HFFc6 (cell line): ENCODE data around the gene PLEKHA6. TPM values are rescaled to one million over a fixed set of nuclear protein-coding genes. Genes with fewer than 3 reads are reported as not detected.
A peak's percentile ranks its signal among the peaks of the same experiment; 100 is the strongest.

Experiments used
- DNase-seq: peaks from one replicate; pipeline ENCODE4 v3.0.0-alpha.2; 2018
- H3K27ac Mint-ChIP-seq: 2 replicates; pipeline ENCODE4 v1.8.0; 2020; ENCODE audit warnings: mild to moderate bottlenecking, mixed read lengths
- H3K27me3 Mint-ChIP-seq: 2 replicates; pipeline ENCODE4 v1.8.0; 2021; ENCODE audit warnings: mild to moderate bottlenecking, moderate library complexity, mixed read lengths; ENCODE audit not compliant: insufficient read depth
- H3K36me3 Mint-ChIP-seq: 2 replicates; pipeline ENCODE4 v1.8.0; 2021; ENCODE audit warnings: low read depth, mixed read lengths
- H3K4me1 Mint-ChIP-seq: 2 replicates; pipeline ENCODE4 v1.8.0; 2020; ENCODE audit warnings: low read depth, mixed read lengths
- H3K4me3 Mint-ChIP-seq: 2 replicates; pipeline ENCODE4 v1.8.0; 2020; ENCODE audit warnings: mild to moderate bottlenecking, moderate library complexity, mixed read lengths
- H3K9me3 Mint-ChIP-seq: 2 replicates; pipeline ENCODE4 v1.8.0; 2020; ENCODE audit warnings: mild to moderate bottlenecking, mixed read lengths
- total RNA-seq, 6 experiments: library from RNA; stranded (reverse); fragmentation: NEBNext Ultra II Directional; extraction: Animal tissue kit (Norgen Biotek cat#: 25700); gene quantifications; 2 replicates in 1 of 6; 3 replicates in 5 of 6; pipeline ENCODE4 v1.2.3, GENCODE V29; 2021
- TF ChIP-seq, protein P1 (sequence below): fragments of 200-600 bp; sonication (generic); IDR thresholded peaks from 2 replicates; pipeline ENCODE4 v1.5.0; 2021; ENCODE audit warnings: antibody characterized with exemption, mild to moderate bottlenecking

PLEKHA6 gene
- total RNA-seq, 6 experiments from 2014 or later = 1.3 to 2.4 (median 1.5) TPM

DNA sequence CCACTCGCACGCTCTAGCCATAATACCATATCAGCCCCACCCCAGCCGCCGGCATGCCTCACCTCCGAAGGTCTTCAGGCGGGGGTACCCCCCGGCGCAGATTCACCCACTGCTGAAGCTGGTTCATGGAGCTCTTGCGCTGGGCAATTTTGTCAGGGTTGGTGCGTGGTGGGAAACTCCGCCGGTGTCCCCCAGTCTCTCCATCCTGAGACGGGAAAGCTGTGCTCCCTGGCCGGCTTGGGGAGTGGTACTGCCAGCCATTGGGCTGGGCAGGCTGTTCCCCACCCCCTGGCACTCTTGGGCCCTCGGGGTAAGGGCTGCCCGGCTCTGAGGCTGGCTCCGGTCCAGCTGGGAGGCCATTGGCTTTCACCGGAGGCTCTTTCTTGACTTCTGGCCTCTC lies 100.5 kb downstream of the PLEKHA6 start:
- H3K27me3 Mint-ChIP-seq = peaks cover 6% of the 10 kb centered on the region
- H3K4me3 Mint-ChIP-seq = no peak overlapping the region
- no peaks in the 10 kb centered on the region for H3K36me3 Mint-ChIP-seq
- DNase-seq = no peak
- peaks cover 38% of the 10 kb centered on the region for H3K4me1 Mint-ChIP-seq
- no peak overlapping the region for H3K27ac Mint-ChIP-seq
- no peaks in the 10 kb centered on the region for H3K9me3 Mint-ChIP-seq
- TF ChIP-seq, protein P1, sequence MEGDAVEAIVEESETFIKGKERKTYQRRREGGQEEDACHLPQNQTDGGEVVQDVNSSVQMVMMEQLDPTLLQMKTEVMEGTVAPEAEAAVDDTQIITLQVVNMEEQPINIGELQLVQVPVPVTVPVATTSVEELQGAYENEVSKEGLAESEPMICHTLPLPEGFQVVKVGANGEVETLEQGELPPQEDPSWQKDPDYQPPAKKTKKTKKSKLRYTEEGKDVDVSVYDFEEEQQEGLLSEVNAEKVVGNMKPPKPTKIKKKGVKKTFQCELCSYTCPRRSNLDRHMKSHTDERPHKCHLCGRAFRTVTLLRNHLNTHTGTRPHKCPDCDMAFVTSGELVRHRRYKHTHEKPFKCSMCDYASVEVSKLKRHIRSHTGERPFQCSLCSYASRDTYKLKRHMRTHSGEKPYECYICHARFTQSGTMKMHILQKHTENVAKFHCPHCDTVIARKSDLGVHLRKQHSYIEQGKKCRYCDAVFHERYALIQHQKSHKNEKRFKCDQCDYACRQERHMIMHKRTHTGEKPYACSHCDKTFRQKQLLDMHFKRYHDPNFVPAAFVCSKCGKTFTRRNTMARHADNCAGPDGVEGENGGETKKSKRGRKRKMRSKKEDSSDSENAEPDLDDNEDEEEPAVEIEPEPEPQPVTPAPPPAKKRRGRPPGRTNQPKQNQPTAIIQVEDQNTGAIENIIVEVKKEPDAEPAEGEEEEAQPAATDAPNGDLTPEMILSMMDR = no peak

DNA sequence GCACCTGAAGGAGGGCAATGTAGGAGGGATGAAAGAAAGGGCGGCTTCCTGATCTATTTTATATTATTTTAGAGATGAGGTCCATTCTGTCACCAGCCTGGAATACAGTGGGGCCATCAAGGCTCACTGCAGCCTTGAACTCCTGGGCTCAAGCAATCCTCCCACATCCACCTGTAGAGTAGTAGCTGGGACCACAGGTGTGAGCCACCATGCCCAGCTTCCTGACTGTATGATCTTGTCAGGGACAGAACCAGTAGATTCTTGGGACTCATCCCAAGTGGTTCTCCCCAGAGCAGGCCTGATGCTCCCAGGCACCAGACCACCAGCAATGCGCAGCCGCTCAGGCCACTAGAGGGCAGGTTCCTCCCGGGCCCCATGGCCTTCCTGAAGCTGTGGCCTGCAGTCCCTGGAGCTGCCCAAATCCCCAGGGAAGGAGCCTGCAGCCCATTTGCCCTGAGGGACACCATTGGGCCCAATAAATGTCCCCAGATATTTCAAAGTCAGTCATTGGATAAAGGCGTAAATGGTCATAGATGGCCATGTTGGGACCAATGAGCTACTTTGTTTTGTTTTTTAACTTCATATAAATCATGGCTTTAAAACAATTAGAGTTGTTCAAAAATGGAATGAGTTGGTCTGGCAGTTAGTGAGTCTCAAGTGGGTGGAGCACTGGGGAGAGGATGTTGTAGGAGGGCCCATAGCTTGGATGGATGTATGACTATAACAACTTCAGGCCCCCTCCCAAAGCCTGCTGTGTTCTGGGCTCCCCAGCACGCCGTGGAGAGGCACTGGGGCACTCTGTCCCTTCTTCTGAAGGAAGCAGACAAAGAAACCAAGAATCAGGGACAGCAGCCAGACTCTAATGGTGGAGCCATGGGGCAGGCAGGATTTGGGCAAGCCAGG lies 101.3 kb downstream of the PLEKHA6 start:
- TF ChIP-seq, protein P1 = peak; percentile 94
- Mint-ChIP-seq H3K27me3 (peaks cover 5% of the 10 kb centered on the region), H3K27ac (peak overlapping the region; percentile 54; the same call in 1 of the 2 replicates), H3K4me3 (no peak overlapping the region), H3K36me3 (no peaks in the 10 kb centered on the region), H3K9me3 (no peaks in the 10 kb centered on the region), H3K4me1 (peaks cover 42% of the 10 kb centered on the region)
- peak; percentile 68 for DNase-seq

DNA sequence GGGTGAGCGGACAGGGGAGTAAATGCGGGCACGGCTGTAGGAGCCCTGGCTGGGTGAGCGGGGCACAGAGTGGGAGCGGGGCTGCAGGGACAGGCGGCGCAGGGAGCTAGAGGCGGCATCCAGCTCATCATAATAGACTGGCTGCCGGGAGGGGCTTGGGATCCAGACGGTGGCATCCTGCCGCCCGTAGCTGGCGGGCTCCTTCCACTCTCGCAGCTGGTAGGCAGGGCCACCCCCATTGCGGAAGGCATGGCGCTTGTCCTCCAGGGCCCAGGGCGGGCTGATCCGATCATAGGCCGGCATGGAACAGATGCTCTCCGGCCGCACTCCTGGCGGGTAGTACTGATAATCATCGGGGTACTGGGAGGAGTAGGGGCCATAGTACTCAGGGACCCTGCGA lies 102.3 kb downstream of the PLEKHA6 start:
- DNase-seq = no peak
- Mint-ChIP-seq H3K27ac (no peak overlapping the region), H3K9me3 (no peaks in the 10 kb centered on the region), H3K4me1 (peaks cover 41% of the 10 kb centered on the region), H3K36me3 (no peaks in the 10 kb centered on the region), H3K27me3 (peaks cover 3% of the 10 kb centered on the region), H3K4me3 (no peak overlapping the region)
- TF ChIP-seq, protein P1 = no peak

DNA sequence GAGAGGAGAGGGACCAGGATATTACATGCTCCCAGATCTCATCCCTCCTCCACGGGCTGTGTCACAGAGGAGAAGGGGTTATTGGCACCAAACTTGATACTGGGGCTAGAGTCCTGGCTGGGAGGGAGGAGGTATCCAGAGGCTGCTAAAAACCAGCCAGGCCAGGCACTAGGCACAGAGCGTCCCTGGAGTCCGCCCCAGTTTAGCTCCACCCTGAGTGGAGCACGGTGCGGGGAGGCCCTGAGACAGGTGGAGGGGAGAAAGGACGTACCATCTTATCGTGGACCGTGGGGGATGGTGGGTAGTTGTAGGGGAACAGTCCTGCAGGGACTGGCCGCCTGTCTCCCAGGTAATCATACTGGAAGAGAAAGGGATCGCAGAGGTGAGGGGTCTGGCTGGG lies 103.2 kb downstream of the PLEKHA6 start:
- no peaks in the 10 kb centered on the region for H3K36me3 Mint-ChIP-seq
- H3K4me3 Mint-ChIP-seq = no peak overlapping the region
- peaks cover 31% of the 10 kb centered on the region for H3K4me1 Mint-ChIP-seq
- TF ChIP-seq, protein P1 = no peak
- no peaks in the 10 kb centered on the region for H3K9me3 Mint-ChIP-seq
- H3K27me3 Mint-ChIP-seq = peaks cover under 1% of the 10 kb centered on the region; the same call in 1 of the 2 replicates
- no peak overlapping the region for H3K27ac Mint-ChIP-seq
- DNase-seq = no peak

DNA sequence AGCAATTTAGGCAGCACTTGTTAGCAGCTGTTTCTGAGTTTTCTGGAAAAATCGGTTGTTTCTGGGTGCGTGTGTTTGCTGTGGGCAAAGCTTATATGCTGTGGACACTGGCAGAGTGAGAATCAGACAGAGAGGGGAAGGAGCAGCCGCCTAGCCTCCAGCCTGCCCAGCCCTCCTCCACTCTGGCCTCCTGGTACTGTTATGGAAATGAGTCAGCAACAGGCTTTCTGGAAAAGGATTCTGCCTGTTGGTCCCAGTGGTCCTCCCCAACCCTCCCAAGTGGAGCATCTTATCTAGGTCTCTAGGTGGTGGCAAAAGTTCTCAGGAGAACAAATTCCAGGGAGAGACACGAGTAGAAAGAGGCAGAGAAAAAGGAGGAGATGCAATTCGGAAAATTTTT lies 103.8 kb downstream of the PLEKHA6 start:
- TF ChIP-seq, protein P1 = no peak
- Mint-ChIP-seq H3K4me1 (peaks cover 31% of the 10 kb centered on the region), H3K36me3 (no peaks in the 10 kb centered on the region), H3K27ac (no peak overlapping the region), H3K27me3 (peaks cover 6% of the 10 kb centered on the region), H3K4me3 (no peak overlapping the region), H3K9me3 (no peaks in the 10 kb centered on the region)
- peak; percentile 26 for DNase-seq
